Tibial artery (tissue), 4 donors: ENCODE data around the gene PTPRD.

Experiments used
- DNase-seq, 2 donors: peaks; one replicate each; pipeline ENCODE4 v3.0.0-alpha.2; 2019
- H3K27ac ChIP-seq, 2 donors: fragments of 200-600 bp; sonication (generic) in 1 of 2; 1 replicate in 1 of 2; 2 replicates in 1 of 2; pipeline ENCODE4 v1.5.1; 2018 to 2019; ENCODE audit warnings: mild to moderate bottlenecking in 1 of 2
- H3K27me3 ChIP-seq, 2 donors: fragments of 200-600 bp; sonication (generic) in 1 of 2; one replicate each; pipeline versions ENCODE4 v1.5.1 to v1.6.0; 2016 to 2019
- H3K36me3 ChIP-seq, 3 donors: fragments of 200-600 bp; sonication (generic) in 2 of 3; one replicate each; pipeline ENCODE4 v1.5.1; 2016 to 2019; ENCODE audit warnings: mild to moderate bottlenecking in 2 of 3
- H3K4me1 ChIP-seq, 4 donors: fragments of 200-600 bp; sonication (generic) in 2 of 4; 1 replicate in 3 of 4; 2 replicates in 1 of 4; pipeline ENCODE4 v1.5.1; 2016 to 2019
- H3K4me3 ChIP-seq, 2 donors: fragments of 200-600 bp; sonication (generic) in 1 of 2; 1 replicate in 1 of 2; 2 replicates in 1 of 2; pipeline ENCODE4 v1.5.1; 2018 to 2019; ENCODE audit warnings: mild to moderate bottlenecking in 2 of 2
- H3K9me3 ChIP-seq, 3 donors: fragments of 200-600 bp; sonication (generic) in 1 of 3; one replicate each; pipeline ENCODE4 v1.5.1; 2016 to 2019
- CTCF ChIP-seq, 2 experiments: fragments of 200-600 bp in 1 of 2; fragments of 450-650 bp in 1 of 2; IDR thresholded peaks; one replicate each; pipeline ENCODE4 v1.5.1; 2017 to 2019; ENCODE audit warnings: antibody characterized with exemption in 2 of 2, mild to moderate bottlenecking in 1 of 2, moderate library complexity in 1 of 2
- intact Hi-C: fragments of 100-400 bp; cut with DNase I; formaldehyde crosslinking; loops from one replicate; pipeline ENCODE4 v1.15.0; 2023; ENCODE audit warnings: low total_unique reads

PTPRD gene

GRCh38 chr9:8670751-8671150 is 1942.1 kb downstream of the PTPRD start:
- Histone ChIP-seq H3K27ac (no peak overlapping the region), H3K4me3 (no peak overlapping the region), H3K9me3 (no peaks in the 10 kb centered on the region), H3K4me1 (no peaks in the 10 kb centered on the region), H3K36me3 (no peaks in the 10 kb centered on the region), H3K27me3 (no peaks in the 10 kb centered on the region)
- TF ChIP-seq CTCF (IDR thresholded peaks at IDR 0.05), result no peak
- DNase-seq, result no peak
- intact Hi-C loops, result no loop called here

GRCh38 chr9:8668751-8669150 is 1944.1 kb downstream of the PTPRD start:
- intact Hi-C loops, result no loop called here
- H3K27ac ChIP-seq, result no peak overlapping the region
- TF ChIP-seq CTCF (IDR thresholded peaks at IDR 0.05), result no peak
- H3K9me3 ChIP-seq, result no peaks in the 10 kb centered on the region
- H3K4me1 ChIP-seq, result no peaks in the 10 kb centered on the region
- DNase-seq, result no peak
- H3K36me3 ChIP-seq, result no peaks in the 10 kb centered on the region
- H3K4me3 ChIP-seq, result no peak overlapping the region
- H3K27me3 ChIP-seq, result no peaks in the 10 kb centered on the region

- H3K4me3 ChIP-seq, result no peak overlapping the region
- no peaks in the 10 kb centered on the region for H3K27me3 ChIP-seq
- intact Hi-C loops, result no loop called here
- H3K36me3 ChIP-seq, result no peaks in the 10 kb centered on the region
- no peak for TF ChIP-seq CTCF (IDR thresholded peaks at IDR 0.05)
- H3K4me1 ChIP-seq, result no peaks in the 10 kb centered on the region
- no peak for DNase-seq
- no peak overlapping the region for H3K27ac ChIP-seq
- H3K9me3 ChIP-seq, result no peaks in the 10 kb centered on the region
Measured at GRCh38 chr9:8668231-8668630, 1944.6 kb downstream of the PTPRD start.

- no peaks in the 10 kb centered on the region for H3K9me3 ChIP-seq
- no peak overlapping the region for H3K4me3 ChIP-seq
- TF ChIP-seq CTCF (IDR thresholded peaks at IDR 0.05), result no peak
- no peak for DNase-seq
- H3K4me1 ChIP-seq, result no peaks in the 10 kb centered on the region
- no peaks in the 10 kb centered on the region for H3K27me3 ChIP-seq
- intact Hi-C loops, result no loop called here
- no peak overlapping the region for H3K27ac ChIP-seq
- no peaks in the 10 kb centered on the region for H3K36me3 ChIP-seq
Measured at GRCh38 chr9:8666060-8666459, 1946.7 kb downstream of the PTPRD start.

- Histone ChIP-seq H3K4me3 (no peak overlapping the region), H3K27ac (no peak overlapping the region), H3K27me3 (no peaks in the 10 kb centered on the region), H3K9me3 (no peaks in the 10 kb centered on the region), H3K36me3 (no peaks in the 10 kb centered on the region), H3K4me1 (peaks cover 0 to 21% (median 5%) of the 10 kb centered on the region in 4 donors)
- intact Hi-C loops, result no loop called here
- DNase-seq, result peak; percentile 74
- no peak for TF ChIP-seq CTCF (IDR thresholded peaks at IDR 0.05)
Measured at GRCh38 chr9:8660383-8660782, 1952.4 kb downstream of the PTPRD start.

- no peak for DNase-seq
- H3K4me3 ChIP-seq, result no peak overlapping the region
- peaks cover 0 to 21% (median 5%) of the 10 kb centered on the region in 4 donors for H3K4me1 ChIP-seq
- TF ChIP-seq CTCF (IDR thresholded peaks at IDR 0.05), result no peak
- H3K27me3 ChIP-seq, result no peaks in the 10 kb centered on the region
- H3K9me3 ChIP-seq, result no peaks in the 10 kb centered on the region
- no peaks in the 10 kb centered on the region for H3K36me3 ChIP-seq
- intact Hi-C loops, result no loop called here
- no peak overlapping the region for H3K27ac ChIP-seq
Measured at GRCh38 chr9:8659108-8659507, 1953.7 kb downstream of the PTPRD start.
